Occipital lobe (tissue), 3 donors: ENCODE measurements around the gene CHST1. TPM values are rescaled to one million over a fixed set of nuclear protein-coding genes. Genes with fewer than 3 reads are reported as not detected.

Experiments used
- DNase-seq: peaks from one replicate; lab custom pipeline; 2025; lab: John Stamatoyannopoulos, UW
- small RNA-seq: library from RNA; depleted of rRNA; stranded (forward); fragments of <200 nt; gene quantifications from one replicate; pipeline ENCODE3, GENCODE V24; 2014
- total RNA-seq: library from RNA; depleted of rRNA; stranded (reverse); fragments of >200 nt; gene quantifications from one replicate; pipeline ENCODE4 v1.2.3, GENCODE V29; 2014

Gene CHST1
- total RNA-seq, 1 donor from 2014 or later, result 10.5 TPM

DNA sequence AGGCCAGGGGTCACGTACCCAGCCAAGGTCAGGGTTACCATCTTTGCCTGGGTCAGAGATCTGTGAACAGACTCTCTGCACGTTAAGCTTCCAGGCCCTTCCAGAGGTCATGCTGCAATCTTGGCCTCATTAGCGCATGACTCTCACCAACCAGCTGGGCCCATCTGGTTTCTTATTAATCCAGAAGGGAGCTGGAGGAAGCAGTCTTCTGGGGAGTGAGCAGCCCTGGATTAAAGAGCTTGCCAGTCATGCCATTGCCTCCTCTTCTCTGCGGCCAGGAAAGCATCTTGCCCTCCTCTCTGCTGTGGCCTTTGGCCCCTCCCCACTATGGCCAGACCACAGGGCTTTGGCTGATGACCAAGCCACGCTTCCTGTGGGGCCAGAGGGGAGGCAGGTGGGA, 57.4 kb downstream of the CHST1 start:
- no peak for DNase-seq

DNA sequence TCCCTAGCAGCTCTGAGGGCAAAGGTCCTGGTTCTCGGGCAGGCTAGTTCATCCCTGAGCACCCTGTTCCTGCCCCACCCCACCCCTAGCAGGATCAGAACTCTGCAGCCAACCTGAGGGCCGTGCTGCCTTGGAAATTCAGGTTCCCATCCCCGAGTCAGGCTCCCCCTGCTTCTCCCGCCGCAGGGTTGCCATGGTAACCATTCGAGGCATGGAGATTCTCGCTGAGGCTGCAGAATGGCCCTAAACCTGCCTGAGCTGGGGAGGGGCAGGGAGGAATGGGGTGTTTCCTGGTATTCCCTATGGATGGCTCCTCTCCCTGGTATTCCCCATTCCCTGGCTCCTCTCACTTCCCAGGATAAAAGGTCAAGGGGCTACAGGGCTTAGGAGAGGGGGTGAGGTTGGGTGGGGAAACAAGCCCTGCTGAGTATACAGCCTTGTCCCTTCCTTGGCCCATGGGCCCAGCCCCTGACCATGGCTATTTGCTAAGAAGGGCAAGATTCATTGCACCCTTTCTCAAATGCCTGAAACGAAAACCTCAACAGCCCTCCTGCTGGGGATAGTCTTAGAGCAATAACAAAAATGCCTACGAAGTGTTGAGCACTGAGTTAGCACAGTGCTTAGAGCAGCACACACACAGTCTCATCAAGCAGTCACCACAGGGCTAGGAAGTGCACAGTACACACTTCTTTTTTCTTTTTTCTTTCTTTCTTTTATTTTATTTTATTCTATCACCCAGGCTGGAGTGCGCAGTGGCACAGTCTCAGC, 58.7 kb downstream of the CHST1 start:
- DNase-seq, result peak; percentile 15

DNA sequence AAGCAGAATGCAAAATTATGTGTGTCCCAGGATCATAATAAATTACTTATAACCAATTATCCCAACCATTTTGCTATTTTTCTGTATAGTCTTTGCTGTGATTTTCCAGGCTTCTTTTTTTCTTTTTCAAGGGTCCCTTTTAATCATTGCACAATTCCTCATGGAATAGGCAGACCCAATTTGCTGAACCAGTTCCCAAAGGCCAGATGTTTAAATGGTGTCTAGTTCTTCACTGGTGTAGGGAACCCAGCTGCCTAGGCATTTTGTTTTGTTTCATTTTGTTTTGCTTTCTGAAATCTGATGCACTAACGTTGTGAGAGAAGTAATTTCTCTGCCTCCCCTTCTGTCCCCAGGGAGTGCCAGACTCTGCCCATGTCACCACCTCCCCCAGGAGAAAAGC, 60.4 kb downstream of the CHST1 start:
- DNase-seq, result no peak

DNA sequence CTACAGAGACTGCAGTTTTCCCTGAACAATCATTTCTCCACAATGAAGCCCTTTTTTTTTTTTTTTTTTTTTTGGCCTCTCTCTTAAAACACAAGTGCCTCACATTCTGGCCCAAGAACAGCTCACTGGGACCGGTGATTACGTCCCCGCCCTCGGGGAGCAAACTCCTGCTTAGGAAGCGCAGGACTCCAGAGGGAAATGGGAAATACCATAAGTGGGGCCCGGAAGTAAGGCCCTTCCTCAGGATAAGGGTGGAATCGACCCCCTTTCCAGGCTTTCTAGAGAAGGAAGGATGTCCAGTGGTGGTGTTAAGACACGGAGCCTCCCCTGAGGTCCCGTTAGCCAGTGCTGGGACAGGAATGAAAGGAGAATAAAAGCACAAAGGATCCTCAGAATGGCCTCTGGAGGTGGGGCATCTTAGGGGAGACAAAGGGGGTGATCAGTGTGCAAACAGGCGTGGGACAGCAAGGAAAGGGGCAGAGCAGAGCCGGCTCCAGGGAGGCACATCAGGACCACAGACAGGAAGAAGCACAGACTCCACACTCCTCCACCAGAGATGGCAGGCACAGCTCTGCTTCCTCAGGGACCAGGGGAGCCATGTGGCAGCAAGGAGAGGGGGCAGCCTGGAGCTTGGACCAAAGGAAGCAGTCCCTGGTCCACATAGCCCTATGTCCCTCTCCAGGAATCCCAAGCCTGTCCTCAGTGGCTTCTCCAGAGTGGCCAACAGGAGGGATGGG, 61.3 kb downstream of the CHST1 start:
- no peak for DNase-seq

GRCh38 chr11:45599161-45599943, 66.1 kb downstream of the CHST1 start:
- no peak for DNase-seq

Small RNA genes within 50 kb of the gene (small RNA-seq; reads per million reads assigned to genes)
- not detected for gene MIR7154

Other genes starting within 250 kb of the CHST1 start
- gene SLC35C1, start 139.5 kb upstream of the CHST1 start, total RNA-seq, result 5.3 TPM
- 46.5 TPM for gene CRY2, start 181.9 kb upstream of the CHST1 start, total RNA-seq
- gene MAPK8IP1, start 220.0 kb upstream of the CHST1 start, total RNA-seq, result 74.7 TPM
- gene FREY1, start 241.6 kb upstream of the CHST1 start, total RNA-seq, result 1.4 TPM